ENCODE measurements around the gene MRM2.

DNA sequence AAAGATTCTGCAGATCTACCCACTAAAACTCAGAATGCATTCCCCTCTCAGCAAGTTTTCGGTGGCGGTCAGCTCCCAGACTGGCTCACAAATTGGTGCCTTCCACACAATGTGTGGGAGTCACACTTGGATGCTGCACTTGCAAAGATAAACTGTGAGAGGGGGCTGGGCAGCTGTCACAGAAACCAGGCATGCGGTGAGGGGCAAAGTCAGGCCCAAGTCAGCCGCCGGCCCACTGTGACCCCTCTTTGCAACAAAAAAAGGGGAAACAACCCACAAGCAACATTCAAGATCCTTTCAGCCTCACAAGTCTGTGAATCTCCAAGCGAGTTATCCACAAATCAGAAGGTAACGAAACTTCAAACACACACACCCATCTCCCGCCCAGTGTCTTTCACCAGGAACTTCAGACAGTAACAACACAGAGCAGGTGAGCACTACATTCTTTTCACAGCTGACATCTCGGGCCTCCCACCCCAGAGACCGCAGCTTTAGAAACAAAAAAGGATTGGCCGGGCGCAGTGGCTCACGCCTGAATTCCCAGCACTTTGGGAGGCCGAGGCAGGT is 40.3 kb upstream of the MRM2 start:
- no peak for TF ChIP-seq POLR2A (IDR thresholded peaks at IDR 0.05)
- TF ChIP-seq, protein P1, sequence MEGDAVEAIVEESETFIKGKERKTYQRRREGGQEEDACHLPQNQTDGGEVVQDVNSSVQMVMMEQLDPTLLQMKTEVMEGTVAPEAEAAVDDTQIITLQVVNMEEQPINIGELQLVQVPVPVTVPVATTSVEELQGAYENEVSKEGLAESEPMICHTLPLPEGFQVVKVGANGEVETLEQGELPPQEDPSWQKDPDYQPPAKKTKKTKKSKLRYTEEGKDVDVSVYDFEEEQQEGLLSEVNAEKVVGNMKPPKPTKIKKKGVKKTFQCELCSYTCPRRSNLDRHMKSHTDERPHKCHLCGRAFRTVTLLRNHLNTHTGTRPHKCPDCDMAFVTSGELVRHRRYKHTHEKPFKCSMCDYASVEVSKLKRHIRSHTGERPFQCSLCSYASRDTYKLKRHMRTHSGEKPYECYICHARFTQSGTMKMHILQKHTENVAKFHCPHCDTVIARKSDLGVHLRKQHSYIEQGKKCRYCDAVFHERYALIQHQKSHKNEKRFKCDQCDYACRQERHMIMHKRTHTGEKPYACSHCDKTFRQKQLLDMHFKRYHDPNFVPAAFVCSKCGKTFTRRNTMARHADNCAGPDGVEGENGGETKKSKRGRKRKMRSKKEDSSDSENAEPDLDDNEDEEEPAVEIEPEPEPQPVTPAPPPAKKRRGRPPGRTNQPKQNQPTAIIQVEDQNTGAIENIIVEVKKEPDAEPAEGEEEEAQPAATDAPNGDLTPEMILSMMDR (IDR thresholded peaks at IDR 0.05), result no peak

Measured in stomach (tissue), 4 donors.